ENCODE results near the gene DNAL1.

GRCh38 chr14:73667854-73668253 is 23.1 kb downstream of the DNAL1 start:
- TF ChIP-seq CTCF (optimal IDR thresholded peaks at IDR 0.05 in 1 of 3, IDR thresholded peaks at IDR 0.05 in 1 of 3, conservative IDR thresholded peaks at IDR 0.05 in 1 of 3; ENCODE audit: extremely low read depth in 1 of 3, insufficient read depth in 2 of 3, low read length in 3 of 3) = no peak
- no peak for TF ChIP-seq EZH2 (IDR thresholded peaks at IDR 0.05; ENCODE audit: low read length)

Data from keratinocyte (primary cell).